Right lobe of liver (tissue), 4 donors: Measurements from ENCODE around the gene TGM3.

ENCODE experiments used
- POLR2A ChIP-seq: fragments of 450-650 bp; IDR thresholded peaks from one replicate; pipeline ENCODE4 v1.6.1; 2017; ENCODE audit warnings: antibody characterized with exemption, mild to moderate bottlenecking
- TF ChIP-seq, protein P1 (sequence below), 4 donors: fragments of 200-600 bp in 3 of 4; fragments of 450-650 bp in 1 of 4; IDR thresholded peaks; one replicate each; pipeline versions ENCODE4 v1.5.1 to v1.8.0; 2016 to 2022; ENCODE audit warnings: antibody characterized with exemption in 4 of 4, mild to moderate bottlenecking in 2 of 4
- donor health status: DM: no; HTN: no; CAD: no.
- donor health status: DM: no; HTN: no; CAD: no.
- donor health status: DM: no; HTN: yes; CAD: no.

- TF ChIP-seq, protein P1, sequence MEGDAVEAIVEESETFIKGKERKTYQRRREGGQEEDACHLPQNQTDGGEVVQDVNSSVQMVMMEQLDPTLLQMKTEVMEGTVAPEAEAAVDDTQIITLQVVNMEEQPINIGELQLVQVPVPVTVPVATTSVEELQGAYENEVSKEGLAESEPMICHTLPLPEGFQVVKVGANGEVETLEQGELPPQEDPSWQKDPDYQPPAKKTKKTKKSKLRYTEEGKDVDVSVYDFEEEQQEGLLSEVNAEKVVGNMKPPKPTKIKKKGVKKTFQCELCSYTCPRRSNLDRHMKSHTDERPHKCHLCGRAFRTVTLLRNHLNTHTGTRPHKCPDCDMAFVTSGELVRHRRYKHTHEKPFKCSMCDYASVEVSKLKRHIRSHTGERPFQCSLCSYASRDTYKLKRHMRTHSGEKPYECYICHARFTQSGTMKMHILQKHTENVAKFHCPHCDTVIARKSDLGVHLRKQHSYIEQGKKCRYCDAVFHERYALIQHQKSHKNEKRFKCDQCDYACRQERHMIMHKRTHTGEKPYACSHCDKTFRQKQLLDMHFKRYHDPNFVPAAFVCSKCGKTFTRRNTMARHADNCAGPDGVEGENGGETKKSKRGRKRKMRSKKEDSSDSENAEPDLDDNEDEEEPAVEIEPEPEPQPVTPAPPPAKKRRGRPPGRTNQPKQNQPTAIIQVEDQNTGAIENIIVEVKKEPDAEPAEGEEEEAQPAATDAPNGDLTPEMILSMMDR (IDR thresholded peaks at IDR 0.05): no peak
- no peak for TF ChIP-seq POLR2A
Measured at GRCh38 chr20:2327620-2328555, 32.1 kb downstream of the TGM3 start.
